ENCODE data around the gene OPN3. TPM values are rescaled to one million over a fixed set of nuclear protein-coding genes. Genes with fewer than 3 reads are reported as not detected.

OPN3 gene
- total RNA-seq, 4 donors from 2014 or later: 0.26 to 34.9 (median 4.8) TPM

DNA sequence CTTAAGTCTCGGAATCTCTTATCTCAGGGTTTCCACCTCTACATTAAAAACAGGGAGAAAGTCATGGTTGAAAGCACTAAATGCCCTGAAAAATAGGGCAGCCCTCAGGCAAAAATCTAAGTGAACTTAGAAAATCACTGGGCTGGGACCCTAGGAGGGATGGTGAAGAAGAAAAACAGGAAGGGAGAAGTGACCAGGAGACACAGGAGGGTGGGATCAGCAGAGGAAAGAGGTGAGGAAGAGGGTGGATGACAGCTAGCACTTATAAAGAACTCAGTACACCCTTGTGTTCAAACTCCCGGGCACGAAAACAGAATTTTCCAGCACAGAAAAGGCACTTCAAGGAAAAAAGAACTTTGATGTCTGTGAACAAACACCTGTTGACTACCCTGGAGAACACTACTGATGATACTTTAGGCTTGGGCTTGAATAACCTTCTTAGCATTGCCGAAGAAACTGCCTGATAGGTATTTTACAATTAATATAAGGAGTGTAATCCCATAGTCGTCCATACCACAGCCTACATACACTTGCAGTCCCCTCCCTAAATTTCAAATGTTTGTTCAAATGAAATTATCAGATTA, 2.0 kb downstream of the OPN3 start:
- intact Hi-C loops (cut with DNase I; ENCODE audit: low total_unique reads): no loop called here
- TF ChIP-seq, protein P1, sequence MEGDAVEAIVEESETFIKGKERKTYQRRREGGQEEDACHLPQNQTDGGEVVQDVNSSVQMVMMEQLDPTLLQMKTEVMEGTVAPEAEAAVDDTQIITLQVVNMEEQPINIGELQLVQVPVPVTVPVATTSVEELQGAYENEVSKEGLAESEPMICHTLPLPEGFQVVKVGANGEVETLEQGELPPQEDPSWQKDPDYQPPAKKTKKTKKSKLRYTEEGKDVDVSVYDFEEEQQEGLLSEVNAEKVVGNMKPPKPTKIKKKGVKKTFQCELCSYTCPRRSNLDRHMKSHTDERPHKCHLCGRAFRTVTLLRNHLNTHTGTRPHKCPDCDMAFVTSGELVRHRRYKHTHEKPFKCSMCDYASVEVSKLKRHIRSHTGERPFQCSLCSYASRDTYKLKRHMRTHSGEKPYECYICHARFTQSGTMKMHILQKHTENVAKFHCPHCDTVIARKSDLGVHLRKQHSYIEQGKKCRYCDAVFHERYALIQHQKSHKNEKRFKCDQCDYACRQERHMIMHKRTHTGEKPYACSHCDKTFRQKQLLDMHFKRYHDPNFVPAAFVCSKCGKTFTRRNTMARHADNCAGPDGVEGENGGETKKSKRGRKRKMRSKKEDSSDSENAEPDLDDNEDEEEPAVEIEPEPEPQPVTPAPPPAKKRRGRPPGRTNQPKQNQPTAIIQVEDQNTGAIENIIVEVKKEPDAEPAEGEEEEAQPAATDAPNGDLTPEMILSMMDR (IDR thresholded peaks at IDR 0.05): no peak
- no peak for TF ChIP-seq POLR2A (IDR thresholded peaks at IDR 0.05)
- Histone ChIP-seq H3K27ac (no peak overlapping the region), H3K4me1 (no peaks in the 10 kb centered on the region), H3K27me3 (no peaks in the 10 kb centered on the region), H3K4me3 (no peak overlapping the region), H3K36me3 (no peaks in the 10 kb centered on the region), H3K9me3 (no peaks in the 10 kb centered on the region)
- no peak for DNase-seq

DNA sequence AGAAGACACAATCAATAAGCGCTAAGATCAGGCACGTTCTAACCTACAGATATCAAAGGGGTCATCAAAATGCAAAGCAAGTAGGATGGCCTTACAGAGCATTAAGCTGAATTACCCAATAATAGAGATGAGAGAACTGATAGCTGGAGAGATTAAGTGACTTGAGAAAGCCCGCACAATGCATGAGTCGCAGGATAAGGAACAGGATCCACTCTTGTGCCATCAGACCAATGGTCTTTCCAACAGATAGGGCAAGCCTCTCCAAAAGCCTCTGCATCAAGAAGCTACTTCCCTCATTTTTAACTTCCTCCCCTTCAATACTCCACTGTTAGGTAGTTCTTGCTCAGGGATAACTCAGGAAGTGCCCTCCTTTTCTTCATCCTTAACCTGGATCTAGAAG, 2.6 kb downstream of the OPN3 start:
- no peak overlapping the region for H3K27ac ChIP-seq
- no peaks in the 10 kb centered on the region for H3K4me1 ChIP-seq
- H3K27me3 ChIP-seq: no peaks in the 10 kb centered on the region
- intact Hi-C loops (cut with DNase I; ENCODE audit: low total_unique reads): no loop called here
- no peak overlapping the region for H3K4me3 ChIP-seq
- no peak for TF ChIP-seq POLR2A (IDR thresholded peaks at IDR 0.05)
- TF ChIP-seq, protein P1 (IDR thresholded peaks at IDR 0.05): no peak
- DNase-seq: no peak
- no peaks in the 10 kb centered on the region for H3K36me3 ChIP-seq
- no peaks in the 10 kb centered on the region for H3K9me3 ChIP-seq

DNA sequence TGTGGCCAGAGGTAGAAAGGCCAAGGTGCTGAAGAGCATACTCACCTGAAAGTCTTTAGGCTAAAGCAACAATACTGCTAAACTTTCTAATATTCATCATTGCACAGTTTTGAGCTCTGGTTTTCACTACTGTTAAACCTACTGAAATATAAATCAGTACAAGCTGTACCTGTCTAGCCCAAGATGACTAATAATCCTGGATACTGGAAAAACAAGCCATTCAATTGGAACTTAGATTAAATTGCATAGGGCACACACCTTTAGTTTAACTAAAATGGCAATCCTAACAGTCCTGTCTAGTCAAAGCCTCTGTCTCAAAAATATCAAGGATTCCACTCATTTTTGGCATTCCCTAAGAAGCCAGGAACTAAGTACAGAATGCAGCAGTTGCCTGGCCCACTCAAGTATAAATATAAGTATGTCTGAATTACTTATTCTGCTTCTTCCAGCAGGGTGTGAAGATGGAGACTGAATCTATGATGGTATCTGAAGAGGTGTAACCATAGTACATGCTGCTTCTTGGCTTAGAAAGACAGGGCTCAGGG, 3.1 kb downstream of the OPN3 start:
- DNase-seq: no peak
- intact Hi-C loops (cut with DNase I; ENCODE audit: low total_unique reads): no loop called here
- H3K27me3 ChIP-seq: no peaks in the 10 kb centered on the region
- no peaks in the 10 kb centered on the region for H3K4me1 ChIP-seq
- H3K9me3 ChIP-seq: no peaks in the 10 kb centered on the region
- no peak overlapping the region for H3K4me3 ChIP-seq
- H3K36me3 ChIP-seq: no peaks in the 10 kb centered on the region
- no peak overlapping the region for H3K27ac ChIP-seq
- no peak for TF ChIP-seq POLR2A (IDR thresholded peaks at IDR 0.05)
- TF ChIP-seq, protein P1 (IDR thresholded peaks at IDR 0.05): no peak

DNA sequence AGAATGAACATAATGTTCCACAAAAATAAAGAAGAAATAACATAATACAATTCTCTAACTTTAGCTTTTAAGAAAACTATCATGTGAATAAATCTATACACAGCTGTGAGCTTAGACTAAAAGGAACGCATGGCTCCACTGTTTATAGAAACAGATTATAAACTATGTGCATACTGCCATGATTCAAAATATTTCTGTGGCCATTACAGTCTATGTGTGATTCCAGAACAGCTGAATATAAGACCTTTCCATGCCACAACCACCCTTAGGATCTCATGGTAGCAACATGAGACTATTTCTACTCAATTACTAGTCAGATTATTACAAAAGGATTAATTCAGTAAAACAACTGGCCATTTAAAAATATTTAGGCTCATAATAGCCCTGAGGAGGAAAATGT, 3.9 kb downstream of the OPN3 start:
- DNase-seq: no peak
- intact Hi-C loops (cut with DNase I; ENCODE audit: low total_unique reads): no loop called here
- Histone ChIP-seq H3K4me3 (no peak overlapping the region), H3K4me1 (no peaks in the 10 kb centered on the region), H3K27me3 (no peaks in the 10 kb centered on the region), H3K27ac (no peak overlapping the region), H3K9me3 (no peaks in the 10 kb centered on the region), H3K36me3 (no peaks in the 10 kb centered on the region)
- no peak for TF ChIP-seq POLR2A (IDR thresholded peaks at IDR 0.05)
- TF ChIP-seq, protein P1 (IDR thresholded peaks at IDR 0.05): no peak

DNA sequence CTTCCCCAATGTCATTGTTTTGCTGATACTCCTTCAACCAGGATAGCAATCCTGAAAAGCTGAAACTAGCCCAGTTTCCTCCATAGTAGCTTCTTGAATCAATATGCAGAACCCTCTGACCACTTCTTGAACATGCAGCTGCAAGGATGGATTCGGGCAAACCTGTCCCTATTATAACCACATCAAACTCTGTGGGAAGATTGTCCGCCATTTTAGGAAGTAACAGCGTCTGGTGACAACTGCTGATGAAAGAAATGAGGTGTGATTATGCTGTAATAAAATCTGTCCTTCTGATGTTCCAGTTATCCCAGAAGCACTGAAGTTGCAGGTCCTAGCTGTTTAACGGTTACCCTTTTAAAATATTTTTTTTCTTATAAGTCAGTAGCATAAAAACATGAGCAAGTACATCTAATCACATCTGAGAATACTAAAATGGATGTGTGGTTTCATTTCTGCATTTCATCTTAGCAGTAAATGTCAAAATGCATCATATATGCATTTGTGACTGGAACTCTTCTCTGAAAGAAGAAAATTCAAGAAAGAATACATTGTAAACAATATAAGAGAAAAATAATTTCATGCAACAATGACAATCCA, 4.5 kb downstream of the OPN3 start:
- Histone ChIP-seq H3K27ac (no peak overlapping the region), H3K4me1 (no peaks in the 10 kb centered on the region), H3K9me3 (no peaks in the 10 kb centered on the region), H3K4me3 (no peak overlapping the region), H3K36me3 (no peaks in the 10 kb centered on the region), H3K27me3 (no peaks in the 10 kb centered on the region)
- intact Hi-C loops (cut with DNase I; ENCODE audit: low total_unique reads): no loop called here
- no peak for DNase-seq
- TF ChIP-seq POLR2A (IDR thresholded peaks at IDR 0.05): no peak
- TF ChIP-seq, protein P1 (IDR thresholded peaks at IDR 0.05): no peak

All from uterus (tissue), 4 donors.